HG03095 (cell line): ENCODE data around the gene TFAP2E.

Experiments used
- ATAC-seq: cut with Tn5 transposase; IDR thresholded peaks from one replicate; pipeline ENCODE4 v1.9.1; 2021; ENCODE audit warnings: moderate library complexity; ENCODE audit not compliant: unreplicated experiment

The TFAP2E gene

DNA sequence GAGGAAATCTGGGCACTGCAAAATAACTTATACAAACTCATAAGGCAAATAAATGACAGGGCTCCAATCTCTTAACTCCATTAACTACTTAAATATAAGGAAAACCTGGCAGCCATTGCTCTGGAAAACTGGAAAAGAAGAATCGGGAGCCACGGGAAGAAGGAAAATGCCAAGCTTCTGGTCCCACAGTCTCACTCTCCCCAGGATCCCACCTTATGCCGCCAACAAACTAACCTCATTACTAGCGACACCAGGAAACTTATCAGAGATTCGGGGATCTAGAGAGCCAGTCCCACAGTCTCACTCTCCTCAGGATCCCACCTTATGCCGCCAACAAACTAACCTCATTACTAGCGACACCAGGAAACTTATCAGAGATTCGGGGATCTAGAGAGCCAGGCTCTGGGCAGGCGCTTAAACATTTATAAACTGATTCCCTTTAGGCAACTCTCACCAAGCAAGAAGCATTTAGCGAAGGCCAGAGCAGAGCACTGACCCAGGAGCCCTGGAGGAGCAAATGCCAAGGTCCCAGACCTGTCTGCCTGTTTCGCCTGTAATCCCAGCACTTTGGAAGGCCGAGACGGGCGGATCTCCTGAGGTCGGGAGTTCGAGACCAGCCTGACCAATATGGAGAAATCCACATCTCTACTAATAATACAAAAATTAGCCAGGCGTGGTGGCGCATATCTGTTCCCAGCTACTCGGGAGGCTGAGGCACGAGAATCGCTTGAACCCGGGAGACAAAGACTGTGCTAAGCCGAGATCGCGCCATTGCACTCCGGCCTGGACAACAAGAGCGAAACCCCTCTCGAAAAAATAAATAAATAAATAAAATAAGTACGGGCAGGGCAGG, 67.5 kb downstream of the TFAP2E start:
- no peak for ATAC-seq

DNA sequence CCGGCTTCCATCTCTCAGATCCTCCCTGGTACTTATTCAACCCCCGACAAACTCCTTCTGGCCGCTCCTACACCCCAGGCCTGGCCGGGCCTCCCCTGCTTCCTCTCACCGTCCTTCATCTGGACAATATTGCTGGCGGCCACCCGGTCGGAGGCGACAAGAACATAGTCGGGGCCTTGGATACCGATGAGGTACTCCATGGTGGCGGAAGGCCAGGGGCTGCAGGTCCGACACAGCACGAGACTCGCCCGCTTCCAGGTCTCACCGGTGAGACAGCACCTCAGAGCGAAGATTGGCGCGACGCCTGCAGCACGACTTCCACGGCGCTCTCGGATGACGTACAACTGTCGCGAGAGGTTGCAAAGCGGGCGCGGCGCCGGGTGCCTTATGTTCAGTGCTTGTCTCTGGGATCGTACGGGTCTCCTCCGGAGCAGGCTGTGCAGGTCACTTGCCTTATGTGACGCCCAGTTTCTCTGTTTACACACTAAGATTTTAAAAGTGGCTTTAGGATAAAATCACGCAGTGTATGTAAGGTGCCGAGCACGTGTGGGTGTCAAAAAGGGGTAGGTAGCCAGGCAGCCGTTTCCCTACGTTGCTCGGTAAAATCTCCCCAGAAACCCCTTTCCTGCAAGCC, 68.2 kb downstream of the TFAP2E start, which contains the start of gene PSMB2:
Gene PSMB2 (minus strand): TSS at position 294 of the 634 bp plus-strand sequence. CDS start 94 bp downstream, at position 200.
- peak; percentile 73 for ATAC-seq

DNA sequence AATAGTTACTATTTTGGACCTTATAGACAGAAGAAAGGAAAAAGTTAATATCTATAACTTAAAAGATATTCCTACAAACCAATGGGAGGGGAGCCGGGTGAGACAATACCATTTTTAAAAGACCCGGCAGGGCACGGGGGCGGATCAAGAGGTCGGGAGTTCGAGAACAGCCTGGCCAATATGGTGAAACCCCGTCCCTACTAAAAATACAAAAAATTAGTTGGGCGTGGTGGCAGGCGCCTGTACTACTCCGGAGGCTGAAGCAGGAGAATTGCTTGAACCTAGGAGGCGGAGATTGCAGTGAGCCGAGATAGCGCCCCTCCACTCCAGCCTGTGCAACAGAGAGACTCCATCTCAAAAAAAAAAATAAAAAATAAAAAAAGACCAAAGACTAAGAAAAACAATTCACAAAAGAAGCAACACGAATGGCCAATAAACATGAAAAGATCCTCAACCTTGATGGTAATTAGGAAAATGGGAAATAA, 69.4 kb downstream of the TFAP2E start:
- ATAC-seq = no peak

DNA sequence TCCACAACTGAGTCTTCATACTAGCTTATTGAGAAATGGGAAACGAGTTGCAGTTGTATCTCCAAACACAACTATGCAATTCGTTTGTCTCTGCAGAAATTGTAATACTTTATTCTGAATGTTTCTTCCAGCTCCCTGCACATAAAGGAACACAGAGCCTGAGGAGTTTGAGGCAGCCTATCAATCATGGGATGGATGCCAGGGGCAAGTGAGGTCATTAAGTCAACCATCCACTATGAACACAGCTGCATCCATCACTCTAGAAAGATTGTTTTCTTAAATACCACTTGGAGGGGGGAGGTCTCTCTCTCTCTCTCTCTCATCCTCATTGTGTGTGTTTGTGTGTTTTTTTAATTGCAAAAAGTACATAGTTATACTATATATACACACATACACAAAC, 71.1 kb downstream of the TFAP2E start:
- ATAC-seq = no peak
